PC-9 (cell line): ENCODE data around the gene ABCA4. TPM values are rescaled to one million over a fixed set of nuclear protein-coding genes. Genes with fewer than 3 reads are reported as not detected.

ENCODE experiments used
- BruUV-seq: library from RNA; stranded (reverse); fragments of 400-500 nt; replicated peaks from 2 replicates; lab custom pipeline; 2021; lab: Mats Ljungman, UMichigan
- CTCF ChIA-PET: fragments of 300-600 bp; sonication (Branson Sonifier 250); formaldehyde crosslinking; loops from one replicate; lab custom pipeline; 2022; ENCODE audit warnings: antibody characterized with exemption; lab: Charles Lee
- POLR2A ChIA-PET: fragments of 300-600 bp; sonication (Branson Sonifier 250); formaldehyde crosslinking; loops from one replicate; lab custom pipeline; 2022; ENCODE audit warnings: antibody characterized with exemption; ENCODE audit not compliant: unreplicated experiment; lab: Charles Lee
- DNase-seq, 2 experiments: peaks; one replicate each; pipeline versions ENCODE4 v3.0.0 to v3.0.0-alpha.2; 2015 to 2022; ENCODE audit warnings: mixed read lengths in 1 of 2
- H2AFZ ChIP-seq: fragments of 200-600 bp; sonication (generic); 2 replicates; pipeline ENCODE4 v1.8.1; 2017; ENCODE audit warnings: antibody characterized with exemption
- H3F3A ChIP-seq: fragments of 200-600 bp; sonication (generic); 2 replicates; pipeline ENCODE4 v1.8.1; 2017; ENCODE audit warnings: antibody characterized with exemption, mild to moderate bottlenecking, low read depth; ENCODE audit not compliant: insufficient read depth
- H3K27ac ChIP-seq: fragments of 200-600 bp; sonication (generic); 2 replicates; pipeline ENCODE4 v1.6.1; 2016; ENCODE audit warnings: mixed run types
- H3K27me3 ChIP-seq: fragments of 200-600 bp; sonication (generic); 2 replicates; pipeline ENCODE4 v1.6.1; 2016; ENCODE audit warnings: low read depth, mixed run types; ENCODE audit not compliant: insufficient read depth
- H3K36me3 ChIP-seq: fragments of 200-600 bp; sonication (generic); 2 replicates; pipeline ENCODE4 v1.6.1; 2016; ENCODE audit warnings: low read depth, mixed run types
- H3K4me1 ChIP-seq: fragments of 200-600 bp; sonication (generic); replicated peaks from 2 replicates; pipeline ENCODE4 v1.6.1; 2016; ENCODE audit warnings: mixed run types; ENCODE audit not compliant: insufficient read depth
- H3K4me2 ChIP-seq: fragments of 200-600 bp; sonication (generic); 2 replicates; pipeline ENCODE4 v1.6.1; 2017; ENCODE audit warnings: mixed run types
- H3K4me3 ChIP-seq: fragments of 200-600 bp; sonication (generic); 2 replicates; pipeline ENCODE4 v1.6.1; 2016; ENCODE audit warnings: mixed run types
- H3K79me2 ChIP-seq: fragments of 200-600 bp; sonication (generic); 2 replicates; pipeline ENCODE4 v1.6.1; 2017; ENCODE audit warnings: low read depth, mixed run types
- H3K9me2 ChIP-seq: fragments of 200-600 bp; sonication (generic); 2 replicates; pipeline ENCODE4 v1.8.1; 2017; ENCODE audit warnings: mild to moderate bottlenecking; ENCODE audit not compliant: insufficient read depth
- H3K9me3 ChIP-seq: fragments of 200-600 bp; sonication (generic); 2 replicates; pipeline ENCODE4 v1.8.1; 2016; ENCODE audit warnings: low read depth; ENCODE audit not compliant: insufficient read depth
- H4K20me1 ChIP-seq: fragments of 200-600 bp; sonication (generic); 2 replicates; pipeline ENCODE4 v1.8.1; 2017; ENCODE audit not compliant: insufficient read depth
- EZH2 ChIP-seq: fragments of 200-600 bp; sonication (generic); IDR thresholded peaks from 2 replicates; pipeline ENCODE4 v1.8.0; 2017; ENCODE audit warnings: antibody characterized with exemption, low read depth
- intact Hi-C: fragments of 100-400 bp; cut with micrococcal nuclease; formaldehyde crosslinking; loops from one replicate; pipeline ENCODE4 v1.10.0; 2022; ENCODE audit not compliant: unreplicated experiment
- total RNA-seq: library from RNA; stranded (reverse); gene quantifications from 2 replicates; pipeline ENCODE4 v1.2.3, GENCODE V29; 2021
- TF ChIP-seq, protein P1 (sequence below): fragments of 200-600 bp; sonication (generic); conservative IDR thresholded peaks from 2 replicates; pipeline ENCODE4 v1.6.1; 2017; ENCODE audit warnings: mixed run types, antibody characterized with exemption, mild to moderate bottlenecking, moderate library complexity

The ABCA4 gene
- total RNA-seq, 1 experiment from 2014 or later = 20.8 TPM

DNA sequence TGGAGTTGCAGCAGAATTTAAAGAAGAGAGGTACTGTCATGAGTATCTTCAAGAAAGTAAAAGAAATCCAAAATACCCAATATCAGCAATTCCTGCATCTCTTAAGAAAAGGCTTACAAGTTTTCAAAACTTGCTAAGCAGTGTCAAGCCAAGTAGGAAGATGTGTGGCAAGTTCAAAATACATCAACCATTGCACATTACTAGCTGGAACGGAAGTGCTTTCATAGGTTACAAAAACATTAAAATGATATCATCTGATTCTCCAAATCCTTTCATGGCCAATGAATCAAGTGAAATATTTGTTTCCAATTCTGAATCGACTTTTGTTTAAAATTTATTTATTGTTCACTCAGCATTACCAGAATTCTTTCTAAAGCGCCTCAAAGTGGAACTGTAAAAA is 5.7 kb upstream of the ABCA4 start:
- H3K27me3 ChIP-seq = no peaks in the 10 kb centered on the region
- BruUV-seq = no TSS peak
- H3K36me3 ChIP-seq = no peaks in the 10 kb centered on the region
- no peak overlapping the region for H3K4me2 ChIP-seq
- no peaks in the 10 kb centered on the region for H4K20me1 ChIP-seq
- H2AFZ ChIP-seq = no peak overlapping the region
- no peak overlapping the region for H3K4me3 ChIP-seq
- intact Hi-C loops = no loop called here
- no peak for DNase-seq
- TF ChIP-seq, protein P1, sequence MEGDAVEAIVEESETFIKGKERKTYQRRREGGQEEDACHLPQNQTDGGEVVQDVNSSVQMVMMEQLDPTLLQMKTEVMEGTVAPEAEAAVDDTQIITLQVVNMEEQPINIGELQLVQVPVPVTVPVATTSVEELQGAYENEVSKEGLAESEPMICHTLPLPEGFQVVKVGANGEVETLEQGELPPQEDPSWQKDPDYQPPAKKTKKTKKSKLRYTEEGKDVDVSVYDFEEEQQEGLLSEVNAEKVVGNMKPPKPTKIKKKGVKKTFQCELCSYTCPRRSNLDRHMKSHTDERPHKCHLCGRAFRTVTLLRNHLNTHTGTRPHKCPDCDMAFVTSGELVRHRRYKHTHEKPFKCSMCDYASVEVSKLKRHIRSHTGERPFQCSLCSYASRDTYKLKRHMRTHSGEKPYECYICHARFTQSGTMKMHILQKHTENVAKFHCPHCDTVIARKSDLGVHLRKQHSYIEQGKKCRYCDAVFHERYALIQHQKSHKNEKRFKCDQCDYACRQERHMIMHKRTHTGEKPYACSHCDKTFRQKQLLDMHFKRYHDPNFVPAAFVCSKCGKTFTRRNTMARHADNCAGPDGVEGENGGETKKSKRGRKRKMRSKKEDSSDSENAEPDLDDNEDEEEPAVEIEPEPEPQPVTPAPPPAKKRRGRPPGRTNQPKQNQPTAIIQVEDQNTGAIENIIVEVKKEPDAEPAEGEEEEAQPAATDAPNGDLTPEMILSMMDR = no peak
- TF ChIP-seq EZH2 = no peak
- CTCF ChIA-PET = interaction anchor here (0.6 kb wide), 1 partner anchor 1107 kb away, joined by 4 read pairs; no protein-coding TSS in a partner anchor
- no peaks in the 10 kb centered on the region for H3K79me2 ChIP-seq
- peaks cover 13% of the 10 kb centered on the region for H3K4me1 ChIP-seq
- no peaks in the 10 kb centered on the region for H3K9me3 ChIP-seq
- POLR2A ChIA-PET = no interaction called here
- H3F3A ChIP-seq = no peaks in the 10 kb centered on the region
- no peak overlapping the region for H3K27ac ChIP-seq
- no peaks in the 10 kb centered on the region for H3K9me2 ChIP-seq

GRCh38 chr1:94125551-94126514 is 4.9 kb upstream of the ABCA4 start:
- H3K4me2 ChIP-seq = no peak overlapping the region

GRCh38 chr1:94124538-94124937 is 3.6 kb upstream of the ABCA4 start:
- no TSS peak for BruUV-seq
- Histone ChIP-seq H3K4me1 (peaks cover 15% of the 10 kb centered on the region; the same call in 1 of the 2 replicates), H2AFZ (no peak overlapping the region), H3K9me2 (no peaks in the 10 kb centered on the region), H3K4me3 (no peak overlapping the region), H4K20me1 (no peaks in the 10 kb centered on the region), H3K36me3 (no peaks in the 10 kb centered on the region), H3K27ac (no peak overlapping the region), H3F3A (no peaks in the 10 kb centered on the region), H3K4me2 (no peak overlapping the region), H3K79me2 (no peaks in the 10 kb centered on the region), H3K9me3 (no peaks in the 10 kb centered on the region), H3K27me3 (no peaks in the 10 kb centered on the region)
- intact Hi-C loops = no loop called here
- CTCF ChIA-PET = no interaction called here
- no peak for TF ChIP-seq EZH2
- DNase-seq = no peak
- POLR2A ChIA-PET = no interaction called here

More at GRCh38 chr1:94125551-94126514, 4.9 kb upstream of the ABCA4 start:
- H3K27ac ChIP-seq = no peak overlapping the region
- H3F3A ChIP-seq = no peaks in the 10 kb centered on the region
- BruUV-seq = no TSS peak
- H3K79me2 ChIP-seq = no peaks in the 10 kb centered on the region
- peaks cover 8% of the 10 kb centered on the region for H3K4me1 ChIP-seq
- no peaks in the 10 kb centered on the region for H3K9me2 ChIP-seq
- no peaks in the 10 kb centered on the region for H3K27me3 ChIP-seq
- intact Hi-C loops = no loop called here
- POLR2A ChIA-PET = no interaction called here
- no peak for DNase-seq
- no peaks in the 10 kb centered on the region for H4K20me1 ChIP-seq
- no peaks in the 10 kb centered on the region for H3K36me3 ChIP-seq
- no peak overlapping the region for H2AFZ ChIP-seq
- no peak overlapping the region for H3K4me3 ChIP-seq
- CTCF ChIA-PET = no interaction called here
- TF ChIP-seq, protein P1 = no peak
- no peak for TF ChIP-seq EZH2
- H3K9me3 ChIP-seq = no peaks in the 10 kb centered on the region
